Mammary epithelial cell (primary cell): ENCODE measurements around the gene STRADA.

Experiments used
- CTCF ChIP-seq, 2 donors: IDR thresholded peaks in 1 of 2; conservative IDR thresholded peaks in 1 of 2; 2 replicates each; pipeline ENCODE4 v1.5.1; 2011 to 2012; ENCODE audit warnings: inconsistent platforms in 2 of 2, low read length in 2 of 2, mild to moderate bottlenecking in 2 of 2, control low read depth in 1 of 2, low read depth in 1 of 2; ENCODE audit not compliant: insufficient read depth in 1 of 2; ENCODE audit errors: extremely low read depth in 1 of 2
- EZH2 ChIP-seq: IDR thresholded peaks from 2 replicates; pipeline ENCODE4 v1.6.1; 2012; ENCODE audit warnings: low read length, inconsistent platforms, borderline replicate concordance

GRCh38 chr17:63786117-63786516 lies 44.5 kb upstream of the STRADA start:
- no peak for TF ChIP-seq CTCF (conservative IDR thresholded peaks at IDR 0.05 in 1 of 2, IDR thresholded peaks at IDR 0.05 in 1 of 2; ENCODE audit: extremely low read depth in 1 of 2, insufficient read depth in 1 of 2, low read depth in 1 of 2, low read length in 2 of 2)
- no peak for TF ChIP-seq EZH2
